AG04449 (cell line): ENCODE data around the gene MT1H.
"Not testable (repeated sequence)": the region's sequence is repeated elsewhere in the genome, so short reads cannot be mapped to it uniquely, and the experiment has no call there.

Source experiments
- CTCF ChIA-PET: fragments of 350-600 bp; formaldehyde crosslinking; extraction: SDS; loops from one replicate; lab custom pipeline; 2021; ENCODE audit warnings: antibody characterized with exemption; lab: Yijun Ruan, JAX
- POLR2A ChIA-PET: fragments of 400-600, 350-600 bp; formaldehyde crosslinking; extraction: SDS; loops from one replicate; lab custom pipeline; 2020; ENCODE audit warnings: antibody characterized with exemption, inconsistent platforms; lab: Yijun Ruan, JAX
- DNase-seq: peaks from one replicate; pipeline ENCODE4 v3.0.0-alpha.2; 2010; ENCODE audit warnings: low read depth, low spot score
- H3K4me3 ChIP-seq: 2 replicates; pipeline ENCODE4 v1.5.1; 2011; ENCODE audit warnings: low read depth, mild to moderate bottlenecking, control low read depth, low read length
- TF ChIP-seq, protein P1 (sequence below): IDR thresholded peaks from one replicate; pipeline ENCODE4 v1.5.1; 2011; ENCODE audit warnings: mild to moderate bottlenecking, moderate library complexity, low read length, control low read depth, inconsistent platforms; ENCODE audit not compliant: insufficient read depth; ENCODE audit errors: missing control alignments

Gene MT1H

DNA sequence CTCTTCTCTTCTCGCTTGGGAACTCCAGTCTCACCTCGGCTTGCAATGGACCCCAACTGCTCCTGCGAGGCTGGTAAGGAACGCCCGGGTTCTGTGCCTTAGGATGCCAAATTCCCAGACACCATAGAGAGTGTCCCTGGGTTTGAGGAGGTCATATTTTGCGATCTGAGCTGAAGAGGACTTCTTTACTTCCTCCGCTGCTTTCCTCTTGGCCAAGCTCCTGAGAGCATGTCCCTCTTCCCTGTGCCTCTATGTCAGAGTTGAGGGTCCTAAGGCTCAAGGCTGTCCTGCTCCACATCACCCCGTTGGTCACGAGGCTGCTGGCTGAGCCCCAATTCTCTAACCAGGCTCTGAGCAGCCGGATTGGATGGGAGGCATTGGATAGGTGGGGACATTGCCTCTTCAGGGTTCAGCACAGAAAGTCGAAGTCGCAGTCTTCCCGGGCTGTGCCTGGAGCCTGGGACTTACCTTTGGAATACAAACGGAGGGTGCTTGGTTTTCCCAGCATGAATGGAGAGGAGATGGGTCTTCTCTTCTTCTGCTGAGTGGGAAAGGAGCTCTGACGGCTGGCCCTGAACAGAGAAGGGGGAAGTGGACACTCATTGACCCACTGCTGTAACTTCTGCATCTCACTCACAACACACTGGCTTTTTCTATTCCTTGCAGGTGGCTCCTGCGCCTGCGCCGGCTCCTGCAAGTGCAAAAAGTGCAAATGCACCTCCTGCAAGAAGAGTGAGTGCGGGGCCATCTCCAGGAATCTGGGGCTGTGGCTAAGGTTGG lies 416 bp downstream of the MT1H start:
- no peak for DNase-seq
- CTCF ChIA-PET, result interaction anchor here (0.9 to 1.7 kb wide), 3 partner anchors 31 to 117 kb away, joined by 3 to 6 read pairs (median 3); no protein-coding TSS in a partner anchor
- H3K4me3 ChIP-seq, result no peak overlapping the region
- POLR2A ChIA-PET, result interaction anchor here (1.0 kb wide), 1 partner anchor 13 kb away, joined by 4 read pairs; no protein-coding TSS in a partner anchor
- TF ChIP-seq, protein P1, sequence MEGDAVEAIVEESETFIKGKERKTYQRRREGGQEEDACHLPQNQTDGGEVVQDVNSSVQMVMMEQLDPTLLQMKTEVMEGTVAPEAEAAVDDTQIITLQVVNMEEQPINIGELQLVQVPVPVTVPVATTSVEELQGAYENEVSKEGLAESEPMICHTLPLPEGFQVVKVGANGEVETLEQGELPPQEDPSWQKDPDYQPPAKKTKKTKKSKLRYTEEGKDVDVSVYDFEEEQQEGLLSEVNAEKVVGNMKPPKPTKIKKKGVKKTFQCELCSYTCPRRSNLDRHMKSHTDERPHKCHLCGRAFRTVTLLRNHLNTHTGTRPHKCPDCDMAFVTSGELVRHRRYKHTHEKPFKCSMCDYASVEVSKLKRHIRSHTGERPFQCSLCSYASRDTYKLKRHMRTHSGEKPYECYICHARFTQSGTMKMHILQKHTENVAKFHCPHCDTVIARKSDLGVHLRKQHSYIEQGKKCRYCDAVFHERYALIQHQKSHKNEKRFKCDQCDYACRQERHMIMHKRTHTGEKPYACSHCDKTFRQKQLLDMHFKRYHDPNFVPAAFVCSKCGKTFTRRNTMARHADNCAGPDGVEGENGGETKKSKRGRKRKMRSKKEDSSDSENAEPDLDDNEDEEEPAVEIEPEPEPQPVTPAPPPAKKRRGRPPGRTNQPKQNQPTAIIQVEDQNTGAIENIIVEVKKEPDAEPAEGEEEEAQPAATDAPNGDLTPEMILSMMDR, result no peak

DNA sequence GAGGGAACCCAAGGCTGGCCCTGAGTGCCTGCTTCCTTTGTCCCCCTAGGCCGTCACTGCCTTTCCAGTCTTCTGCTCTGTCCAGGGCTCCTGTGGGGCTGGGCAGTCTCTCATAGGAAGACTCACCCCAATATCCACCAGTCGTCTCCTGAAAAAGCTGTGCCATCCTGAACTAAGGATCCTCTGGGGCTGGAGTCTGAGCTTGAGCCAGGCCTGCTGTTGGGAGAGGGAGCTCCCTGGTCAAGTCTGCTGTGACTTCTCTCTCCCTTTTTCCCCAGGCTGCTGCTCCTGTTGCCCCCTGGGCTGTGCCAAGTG lies 963 bp downstream of the MT1H start:
- TF ChIP-seq, protein P1, result no peak
- H3K4me3 ChIP-seq, result no peak overlapping the region
- no peak for DNase-seq
- ChIA-PET CTCF (interaction anchor here (0.9 to 1.7 kb wide), 3 partner anchors 31 to 117 kb away, joined by 3 to 6 read pairs (median 3); no protein-coding TSS in a partner anchor), POLR2A (interaction anchor here (1.0 kb wide), 1 partner anchor 13 kb away, joined by 4 read pairs; no protein-coding TSS in a partner anchor)

DNA sequence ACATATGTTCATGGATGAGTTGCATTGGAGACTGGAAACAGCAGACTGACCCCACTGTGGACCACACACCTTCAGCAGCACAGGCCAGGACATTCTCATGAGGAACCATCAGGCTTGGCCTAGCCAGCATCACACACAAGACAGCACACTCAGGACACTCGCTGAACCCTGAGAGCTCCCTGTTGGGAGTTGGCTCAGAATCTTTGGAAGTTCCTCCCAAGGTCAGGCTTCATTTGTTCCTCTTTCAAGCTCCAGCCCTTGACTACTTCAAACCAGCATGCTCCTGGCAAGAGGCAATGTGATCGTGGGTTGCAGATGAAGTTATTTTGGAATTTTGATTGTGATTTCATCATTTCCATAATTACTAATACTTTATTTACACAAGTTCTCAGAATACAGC lies 2.1 kb downstream of the MT1H start:
- DNase-seq, H3K4me3 ChIP-seq: not testable (repeated sequence)
- ChIA-PET CTCF (interaction anchor here (1.1 kb wide), 1 partner anchor 13 kb away, joined by 4 read pairs; no protein-coding TSS in a partner anchor), POLR2A (interaction anchor here (1.2 kb wide), 1 partner anchor 46 kb away, joined by 3 read pairs; the partner anchor contains the start of gene MT1E)

DNA sequence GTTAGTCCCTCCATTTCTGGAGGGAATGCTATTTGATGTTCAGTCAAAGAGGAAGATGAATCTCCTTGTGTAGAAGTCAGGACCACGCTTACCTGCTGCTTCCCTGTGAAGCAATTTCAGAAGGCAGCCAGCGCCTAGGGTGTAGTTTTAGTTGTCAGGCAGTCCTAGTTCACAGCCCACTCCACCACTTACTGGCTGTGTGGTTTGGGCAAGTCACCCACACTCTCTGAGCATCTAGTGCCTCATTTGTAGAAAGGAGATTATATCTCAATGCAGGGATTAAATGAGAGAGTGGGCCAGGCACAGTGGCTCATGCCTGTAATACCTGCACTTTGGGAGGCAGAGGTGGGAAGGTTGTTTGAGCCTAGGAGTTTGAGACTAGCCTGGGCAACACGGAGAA lies 2.6 kb downstream of the MT1H start:
- not testable (repeated sequence) for H3K4me3 ChIP-seq, DNase-seq
- ChIA-PET CTCF (interaction anchor here (1.1 kb wide), 1 partner anchor 13 kb away, joined by 4 read pairs; no protein-coding TSS in a partner anchor), POLR2A (interaction anchor here (1.2 kb wide), 1 partner anchor 46 kb away, joined by 3 read pairs; the partner anchor contains the start of gene MT1E)

DNA sequence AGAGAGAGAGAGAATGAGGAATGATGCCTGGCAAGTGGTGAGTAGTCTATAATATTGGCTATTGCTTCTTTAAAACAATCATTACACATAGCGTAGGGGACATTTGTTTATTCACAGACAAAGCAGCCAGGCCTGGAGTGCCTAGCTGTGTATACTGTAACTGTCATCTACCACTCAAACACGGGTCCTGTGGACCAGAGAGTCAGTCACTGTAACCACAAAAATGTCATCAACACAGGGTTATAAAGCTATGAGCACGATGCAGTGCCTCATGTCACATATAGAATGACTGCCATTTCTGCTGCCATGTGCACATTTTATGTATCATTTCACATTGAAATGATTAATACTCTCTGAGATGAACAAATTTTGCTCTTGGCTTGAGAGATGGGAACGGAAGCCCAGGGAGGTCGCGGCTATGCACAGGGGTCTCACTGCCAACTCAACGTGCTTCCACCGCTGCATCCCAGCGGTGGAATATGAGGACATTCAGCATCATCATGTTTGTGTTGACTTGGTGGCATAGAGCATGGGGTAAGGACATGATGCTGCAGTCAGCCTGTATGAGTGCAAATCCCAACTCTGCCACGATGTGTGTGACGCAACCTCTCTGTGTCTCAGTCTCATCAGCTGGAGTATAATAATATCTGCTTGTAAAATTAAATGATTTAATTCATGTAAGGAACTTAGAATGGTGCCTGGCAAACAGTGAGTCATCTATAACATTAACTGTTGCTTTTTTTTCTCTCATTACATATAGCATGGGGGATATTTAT lies 3.3 kb downstream of the MT1H start:
- DNase-seq, result no peak
- TF ChIP-seq, protein P1, result no peak
- ChIA-PET POLR2A (no interaction called here), CTCF (interaction anchor here (0.9 to 2.1 kb wide), 5 partner anchors 24 to 117 kb away, joined by 3 to 18 read pairs (median 3); no protein-coding TSS in a partner anchor)
- no peak overlapping the region for H3K4me3 ChIP-seq

DNA sequence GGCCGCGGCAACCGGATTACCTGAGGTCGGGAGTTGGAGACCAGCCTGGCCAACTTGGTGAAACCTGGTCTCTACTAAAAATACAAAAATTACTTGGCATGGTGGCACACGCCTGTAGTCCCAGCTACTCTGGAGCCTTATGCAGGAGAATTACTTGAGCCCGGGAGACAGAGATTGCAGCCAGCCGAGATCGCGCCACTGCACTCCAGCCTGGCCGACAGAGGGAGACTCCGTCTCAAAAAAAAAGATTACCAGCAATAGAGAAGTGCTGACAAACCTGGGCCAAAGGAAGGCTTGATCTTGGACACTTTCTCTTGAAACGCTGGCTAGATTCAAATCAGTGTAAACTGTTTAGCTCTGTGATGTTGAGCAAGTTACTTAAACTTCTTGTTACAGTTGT lies 4.3 kb downstream of the MT1H start:
- H3K4me3 ChIP-seq, result no peak overlapping the region
- POLR2A ChIA-PET, result no interaction called here
- TF ChIP-seq, protein P1, result peak; percentile 48
- CTCF ChIA-PET, result interaction anchor here (0.6 to 2.1 kb wide), 10 partner anchors 22 to 155 kb away, joined by 3 to 18 read pairs (median 3); partner anchors contain the start of gene MT2A
- no peak for DNase-seq

DNA sequence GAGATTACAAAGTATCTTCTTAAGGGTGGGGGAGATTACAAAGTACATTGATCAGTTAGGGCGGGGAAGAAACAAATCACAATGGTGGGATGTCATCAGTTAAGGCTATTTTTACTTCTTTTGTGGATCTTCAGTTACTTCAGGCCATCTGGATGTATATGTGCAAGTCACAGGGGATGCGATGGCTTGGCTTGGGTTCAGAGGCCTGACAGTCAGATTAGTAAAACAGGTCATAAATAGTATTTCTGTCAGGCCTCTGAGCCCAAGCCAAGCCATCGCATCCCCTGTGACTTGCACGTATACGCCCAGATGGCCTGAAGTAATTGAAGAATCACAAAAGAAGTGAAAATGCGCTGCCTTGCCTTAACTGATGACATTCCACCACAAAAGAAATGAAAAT lies 5.0 kb downstream of the MT1H start:
- CTCF ChIA-PET, result interaction anchor here (0.6 to 2.1 kb wide), 7 partner anchors 22 to 154 kb away, joined by 3 to 18 read pairs (median 4); partner anchors contain the start of gene MT2A
- H3K4me3 ChIP-seq, POLR2A ChIA-PET, DNase-seq: not testable (repeated sequence)
